Glutamatergic neuron (in vitro differentiated cells): ENCODE data around the gene RAB20. TPM values are rescaled to one million over a fixed set of nuclear protein-coding genes. Genes with fewer than 3 reads are reported as not detected.

Experiments used
- DNase-seq: peaks from one replicate; pipeline ENCODE4 v3.0.0; 2022
- H3K27ac Mint-ChIP-seq: one replicate; pipeline ENCODE4 v1.8.0; 2020; ENCODE audit warnings: mild to moderate bottlenecking, mixed read lengths, inconsistent platforms; ENCODE audit not compliant: unreplicated experiment
- H3K27me3 Mint-ChIP-seq: one replicate; pipeline ENCODE4 v1.8.0; 2020; ENCODE audit warnings: mild to moderate bottlenecking, moderate library complexity, mixed read lengths, inconsistent platforms; ENCODE audit not compliant: unreplicated experiment
- H3K36me3 Mint-ChIP-seq: one replicate; pipeline ENCODE4 v1.8.0; 2020; ENCODE audit warnings: mild to moderate bottlenecking, mixed read lengths, inconsistent platforms; ENCODE audit not compliant: unreplicated experiment
- H3K4me1 Mint-ChIP-seq: one replicate; pipeline ENCODE4 v1.8.0; 2020; ENCODE audit warnings: mild to moderate bottlenecking, low read depth, mixed read lengths, inconsistent platforms; ENCODE audit not compliant: unreplicated experiment
- H3K4me3 Mint-ChIP-seq: one replicate; pipeline ENCODE4 v1.8.0; 2020; ENCODE audit warnings: mild to moderate bottlenecking, mixed read lengths, inconsistent platforms; ENCODE audit not compliant: unreplicated experiment
- H3K9me3 Mint-ChIP-seq: one replicate; pipeline ENCODE4 v1.8.0; 2020; ENCODE audit warnings: mild to moderate bottlenecking, moderate library complexity, mixed read lengths, inconsistent platforms; ENCODE audit not compliant: unreplicated experiment
- CTCF ChIP-seq: fragments of 200-600 bp; sonication (generic); IDR thresholded peaks from one replicate; pipeline ENCODE4 v1.5.0; 2021; ENCODE audit not compliant: partially characterized antibody, unreplicated experiment
- total RNA-seq: library from RNA; stranded (reverse); fragmentation: NEBNext Ultra II Directional; extraction: Animal tissue kit (Norgen Biotek cat#: 25700); gene quantifications from one replicate; pipeline ENCODE4 v1.2.1, GENCODE V29; 2021; ENCODE audit not compliant: unreplicated experiment

Gene RAB20
- total RNA-seq, 1 donor from 2014 or later: 1.7 TPM

DNA sequence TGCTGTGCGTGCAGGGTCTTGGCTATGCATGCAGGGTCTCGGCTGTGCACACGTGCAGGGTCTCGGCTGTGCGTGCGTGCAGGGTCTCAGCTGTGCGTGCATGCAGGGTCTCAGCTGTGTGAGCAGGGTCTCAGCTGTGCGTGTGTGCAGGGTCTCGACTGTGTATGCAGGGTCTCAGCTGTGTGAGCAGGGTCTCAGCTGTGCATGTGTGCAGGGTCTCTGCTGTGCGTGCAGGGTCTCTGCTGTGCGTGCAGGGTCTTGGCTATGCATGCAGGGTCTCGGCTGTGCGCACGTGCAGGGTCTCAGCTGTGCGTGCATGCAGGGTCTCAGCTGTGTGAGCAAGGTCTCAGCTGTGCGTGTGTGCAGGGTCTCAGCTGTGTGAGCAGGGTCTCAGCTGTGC lies 42.5 kb downstream of the RAB20 start:
- peak overlapping the region; percentile 25 for H3K4me3 Mint-ChIP-seq
- H3K27me3 Mint-ChIP-seq: peaks cover 9% of the 10 kb centered on the region
- peaks cover 8% of the 10 kb centered on the region for H3K4me1 Mint-ChIP-seq
- peaks cover 9% of the 10 kb centered on the region for H3K9me3 Mint-ChIP-seq
- no peak for TF ChIP-seq CTCF
- H3K36me3 Mint-ChIP-seq: no peaks in the 10 kb centered on the region
- peak; percentile 44 for DNase-seq
- no peak overlapping the region for H3K27ac Mint-ChIP-seq

DNA sequence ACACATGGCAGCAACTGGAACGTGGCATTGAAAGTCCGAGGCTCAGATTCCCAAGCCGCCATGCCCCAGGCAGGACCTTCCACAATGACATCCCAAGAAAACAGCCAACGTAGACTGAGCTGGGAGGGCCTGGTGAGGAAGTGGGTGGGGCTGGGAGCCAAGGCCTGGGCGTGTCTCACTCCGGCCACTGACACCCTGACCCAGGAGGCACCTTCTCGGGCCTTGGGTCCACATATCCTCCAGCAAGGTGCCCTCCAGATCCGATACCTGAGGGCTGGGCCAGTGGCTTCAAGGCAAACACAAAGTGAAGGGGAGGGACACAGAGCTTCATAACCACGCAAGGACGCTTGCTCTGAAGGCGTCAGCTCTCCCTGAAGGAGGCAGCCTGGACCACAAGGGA lies 43.0 kb downstream of the RAB20 start:
- no peaks in the 10 kb centered on the region for H3K36me3 Mint-ChIP-seq
- H3K4me3 Mint-ChIP-seq: no peak overlapping the region
- H3K27ac Mint-ChIP-seq: peak overlapping the region; percentile 55
- H3K27me3 Mint-ChIP-seq: peaks cover 9% of the 10 kb centered on the region
- no peak for TF ChIP-seq CTCF
- H3K9me3 Mint-ChIP-seq: peaks cover 9% of the 10 kb centered on the region
- no peak for DNase-seq
- H3K4me1 Mint-ChIP-seq: peaks cover 8% of the 10 kb centered on the region

DNA sequence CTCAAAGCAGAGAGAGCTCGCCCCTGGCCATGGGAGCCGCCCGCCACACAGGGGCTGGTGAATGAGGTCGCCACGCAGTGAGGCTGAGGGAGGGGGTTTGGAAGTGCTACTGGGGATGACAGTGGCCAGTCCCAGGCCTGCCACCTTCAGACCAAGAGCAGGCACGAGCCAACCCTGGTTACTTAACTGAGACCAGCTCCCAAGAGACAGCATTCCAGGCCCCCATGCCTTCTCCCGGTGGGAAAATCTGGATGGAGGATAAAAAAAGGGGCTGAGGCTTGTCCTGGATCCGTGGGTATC lies 43.3 kb downstream of the RAB20 start:
- TF ChIP-seq CTCF: no peak
- H3K4me1 Mint-ChIP-seq: peaks cover 8% of the 10 kb centered on the region
- no peak for DNase-seq
- peaks cover 9% of the 10 kb centered on the region for H3K27me3 Mint-ChIP-seq
- peaks cover 9% of the 10 kb centered on the region for H3K9me3 Mint-ChIP-seq
- H3K27ac Mint-ChIP-seq: no peak overlapping the region
- H3K36me3 Mint-ChIP-seq: no peaks in the 10 kb centered on the region
- no peak overlapping the region for H3K4me3 Mint-ChIP-seq

- Mint-ChIP-seq H3K4me1 (peaks cover 8% of the 10 kb centered on the region), H3K36me3 (no peaks in the 10 kb centered on the region), H3K27me3 (peaks cover 9% of the 10 kb centered on the region), H3K27ac (no peak overlapping the region), H3K4me3 (no peak overlapping the region), H3K9me3 (peaks cover 9% of the 10 kb centered on the region)
- DNase-seq: no peak
- no peak for TF ChIP-seq CTCF
Observed at GRCh38 chr13:110517505-110518225, 43.9 kb downstream of the RAB20 start.

- H3K9me3 Mint-ChIP-seq: peaks cover 9% of the 10 kb centered on the region
- H3K27me3 Mint-ChIP-seq: peaks cover 9% of the 10 kb centered on the region
- no peak for TF ChIP-seq CTCF
- H3K4me1 Mint-ChIP-seq: peaks cover 9% of the 10 kb centered on the region
- no peak overlapping the region for H3K27ac Mint-ChIP-seq
- no peaks in the 10 kb centered on the region for H3K36me3 Mint-ChIP-seq
- DNase-seq: no peak
- H3K4me3 Mint-ChIP-seq: no peak overlapping the region
Observed at GRCh38 chr13:110516500-110516899, 45.0 kb downstream of the RAB20 start.
